Activated T-helper 2 cell treated with anti-CD3 and anti-CD28 coated beads, Interferon-gamma antibody, Interleukin-2, Interleukin-4, amounts not matched to agents 10 μg/mL and 5 μg/mL and 100 μg/mL, durations not matched to agents 14 hours and 24 hours and 36 hours (primary cell): ENCODE measurements around the gene RSPO1. TPM values are rescaled to one million over a fixed set of nuclear protein-coding genes. Genes with fewer than 3 reads are reported as not detected.
"Not testable (repeated sequence)": the region's sequence is repeated elsewhere in the genome, so short reads cannot be mapped to it uniquely, and the experiment has no call there.

Experiments
- DNase-seq: peaks from one replicate; pipeline ENCODE4 v3.0.0; 2021; ENCODE audit warnings: low spot score
- H3K27ac Mint-ChIP-seq: one replicate; pipeline ENCODE4 v1.8.0; 2021; ENCODE audit warnings: mixed read lengths
- H3K27me3 Mint-ChIP-seq: one replicate; pipeline ENCODE4 v1.8.0; 2021; ENCODE audit warnings: low read depth, mixed read lengths
- H3K36me3 Mint-ChIP-seq: one replicate; pipeline ENCODE4 v1.8.0; 2021; ENCODE audit warnings: low read depth, mixed read lengths
- H3K4me1 Mint-ChIP-seq: one replicate; pipeline ENCODE4 v1.8.0; 2021; ENCODE audit warnings: low read depth, mixed read lengths
- H3K4me3 Mint-ChIP-seq: one replicate; pipeline ENCODE4 v1.8.0; 2021; ENCODE audit warnings: low read depth, mild to moderate bottlenecking, moderate library complexity, mixed read lengths
- H3K9me3 Mint-ChIP-seq: one replicate; pipeline ENCODE4 v1.8.0; 2021; ENCODE audit warnings: mixed read lengths
- intact Hi-C: fragments of 100-400 bp; cut with micrococcal nuclease; formaldehyde crosslinking; loops from one replicate; pipeline ENCODE4 v1.15.1; 2023
- total RNA-seq: library from RNA; stranded (reverse); gene quantifications from 2 replicates; pipeline ENCODE4 v1.2.3, GENCODE V29; 2022

Gene RSPO1
- not detected in 2 replicates for total RNA-seq

GRCh38 chr1:37634244-37634991 is at the start of gene RSPO1:
RSPO1 (minus strand) TSS chr1:37634892; CDS start chr1:37629661, 5,231 bp downstream.
- no peaks in the 10 kb centered on the region for H3K4me1 Mint-ChIP-seq
- H3K4me3 Mint-ChIP-seq: no peak within 1 kb of the TSS
- H3K27me3 Mint-ChIP-seq: peaks cover 73% of the 10 kb centered on the region
- DNase-seq: no peak
- intact Hi-C loops: no loop called here
- no peaks in the 10 kb centered on the region for H3K9me3 Mint-ChIP-seq
- no peaks in the 10 kb centered on the region for H3K36me3 Mint-ChIP-seq
- no peak within 1 kb of the TSS for H3K27ac Mint-ChIP-seq

- H3K9me3 Mint-ChIP-seq, H3K4me3 Mint-ChIP-seq, intact Hi-C loops, H3K27ac Mint-ChIP-seq, H3K27me3 Mint-ChIP-seq, DNase-seq: not testable (repeated sequence)
- peaks cover 49% of the 10 kb centered on the region for H3K36me3 Mint-ChIP-seq
- peaks cover 11% of the 10 kb centered on the region for H3K4me1 Mint-ChIP-seq
These were observed 49.5 kb upstream of the RSPO1 start for GRCh38 chr1:37684182-37684581.

GRCh38 chr1:37682334-37682987 is 47.8 kb upstream of the RSPO1 start:
- H3K36me3 Mint-ChIP-seq: peaks cover 40% of the 10 kb centered on the region
- intact Hi-C loops: loop anchor here (1.0 to 2.0 kb wide), 3 partner anchors 79 to 122 kb away; partner anchors contain the start of gene GNL2
- DNase-seq: peak; percentile 56
- H3K9me3 Mint-ChIP-seq: no peaks in the 10 kb centered on the region
- H3K27ac Mint-ChIP-seq: no peak overlapping the region
- H3K27me3 Mint-ChIP-seq: no peaks in the 10 kb centered on the region
- no peak overlapping the region for H3K4me3 Mint-ChIP-seq
- peaks cover 3% of the 10 kb centered on the region for H3K4me1 Mint-ChIP-seq

GRCh38 chr1:37680933-37681332 is 46.2 kb upstream of the RSPO1 start:
- no peaks in the 10 kb centered on the region for H3K9me3 Mint-ChIP-seq
- peaks cover 5% of the 10 kb centered on the region for H3K27me3 Mint-ChIP-seq
- no peak overlapping the region for H3K27ac Mint-ChIP-seq
- no peak overlapping the region for H3K4me3 Mint-ChIP-seq
- intact Hi-C loops: no loop called here
- peaks cover 30% of the 10 kb centered on the region for H3K36me3 Mint-ChIP-seq
- DNase-seq: no peak
- H3K4me1 Mint-ChIP-seq: peaks cover 6% of the 10 kb centered on the region

- Mint-ChIP-seq H3K36me3 (peaks cover 8% of the 10 kb centered on the region), H3K27ac (no peak overlapping the region), H3K4me3 (no peak overlapping the region), H3K27me3 (peaks cover 10% of the 10 kb centered on the region), H3K9me3 (no peaks in the 10 kb centered on the region), H3K4me1 (peaks cover 14% of the 10 kb centered on the region)
- no peak for DNase-seq
- intact Hi-C loops: no loop called here
These were observed 43.1 kb upstream of the RSPO1 start for GRCh38 chr1:37677808-37678207.

- H3K27ac Mint-ChIP-seq: no peak overlapping the region
- no peak overlapping the region for H3K4me3 Mint-ChIP-seq
- no peaks in the 10 kb centered on the region for H3K9me3 Mint-ChIP-seq
- intact Hi-C loops: no loop called here
- DNase-seq: no peak
- H3K4me1 Mint-ChIP-seq: peaks cover 12% of the 10 kb centered on the region
- H3K36me3 Mint-ChIP-seq: peaks cover 3% of the 10 kb centered on the region
- peaks cover 13% of the 10 kb centered on the region for H3K27me3 Mint-ChIP-seq
These were observed 42.4 kb upstream of the RSPO1 start for GRCh38 chr1:37677143-37677439.

- Mint-ChIP-seq H3K4me3 (no peak overlapping the region), H3K9me3 (no peaks in the 10 kb centered on the region), H3K27me3 (peaks cover 17% of the 10 kb centered on the region), H3K36me3 (peaks cover 2% of the 10 kb centered on the region), H3K27ac (no peak overlapping the region), H3K4me1 (peaks cover 12% of the 10 kb centered on the region)
- intact Hi-C loops: no loop called here
- no peak for DNase-seq
These were observed 41.8 kb upstream of the RSPO1 start for GRCh38 chr1:37676281-37677142.

- H3K36me3 Mint-ChIP-seq: no peaks in the 10 kb centered on the region
- DNase-seq: peak; percentile 75
- intact Hi-C loops: no loop called here
- no peak overlapping the region for H3K4me3 Mint-ChIP-seq
- peaks cover 21% of the 10 kb centered on the region for H3K27me3 Mint-ChIP-seq
- H3K9me3 Mint-ChIP-seq: no peaks in the 10 kb centered on the region
- peaks cover 12% of the 10 kb centered on the region for H3K4me1 Mint-ChIP-seq
- H3K27ac Mint-ChIP-seq: no peak overlapping the region
These were observed 39.2 kb upstream of the RSPO1 start for GRCh38 chr1:37673920-37674319.

GRCh38 chr1:37672136-37672870 is 37.6 kb upstream of the RSPO1 start:
- Mint-ChIP-seq H3K36me3 (no peaks in the 10 kb centered on the region), H3K9me3 (no peaks in the 10 kb centered on the region), H3K4me3 (no peak overlapping the region), H3K27ac (no peak overlapping the region), H3K27me3 (peaks cover 21% of the 10 kb centered on the region), H3K4me1 (peaks cover 12% of the 10 kb centered on the region)
- intact Hi-C loops: no loop called here
- DNase-seq: no peak

GRCh38 chr1:37671261-37671660 is 36.6 kb upstream of the RSPO1 start:
- Mint-ChIP-seq H3K4me3 (no peak overlapping the region), H3K4me1 (peaks cover 9% of the 10 kb centered on the region), H3K27ac (no peak overlapping the region), H3K27me3 (peaks cover 16% of the 10 kb centered on the region), H3K36me3 (no peaks in the 10 kb centered on the region), H3K9me3 (no peaks in the 10 kb centered on the region)
- no peak for DNase-seq
- intact Hi-C loops: no loop called here

GRCh38 chr1:37670133-37670532 is 35.4 kb upstream of the RSPO1 start:
- Mint-ChIP-seq H3K36me3 (no peaks in the 10 kb centered on the region), H3K27ac (no peak overlapping the region), H3K4me1 (peaks cover 8% of the 10 kb centered on the region)

GRCh38 chr1:37667023-37667671 is 32.5 kb upstream of the RSPO1 start:
- DNase-seq: no peak
- H3K4me1 Mint-ChIP-seq: no peaks in the 10 kb centered on the region
- no peak overlapping the region for H3K27ac Mint-ChIP-seq
- intact Hi-C loops: no loop called here
- no peaks in the 10 kb centered on the region for H3K36me3 Mint-ChIP-seq
- peaks cover 8% of the 10 kb centered on the region for H3K27me3 Mint-ChIP-seq
- H3K4me3 Mint-ChIP-seq: no peak overlapping the region
- H3K9me3 Mint-ChIP-seq: no peaks in the 10 kb centered on the region

More at GRCh38 chr1:37670133-37670532, 35.4 kb upstream of the RSPO1 start:
- H3K27me3 Mint-ChIP-seq: peaks cover 12% of the 10 kb centered on the region
- H3K9me3 Mint-ChIP-seq: no peaks in the 10 kb centered on the region
- no peak overlapping the region for H3K4me3 Mint-ChIP-seq
- no peak for DNase-seq
- intact Hi-C loops: no loop called here
